ENCODE results near the gene SLC25A27. TPM values are rescaled to one million over a fixed set of nuclear protein-coding genes. Genes with fewer than 3 reads are reported as not detected.

SLC25A27 gene
- total RNA-seq, 1 donor from 2014 or later = 11.7 TPM

DNA sequence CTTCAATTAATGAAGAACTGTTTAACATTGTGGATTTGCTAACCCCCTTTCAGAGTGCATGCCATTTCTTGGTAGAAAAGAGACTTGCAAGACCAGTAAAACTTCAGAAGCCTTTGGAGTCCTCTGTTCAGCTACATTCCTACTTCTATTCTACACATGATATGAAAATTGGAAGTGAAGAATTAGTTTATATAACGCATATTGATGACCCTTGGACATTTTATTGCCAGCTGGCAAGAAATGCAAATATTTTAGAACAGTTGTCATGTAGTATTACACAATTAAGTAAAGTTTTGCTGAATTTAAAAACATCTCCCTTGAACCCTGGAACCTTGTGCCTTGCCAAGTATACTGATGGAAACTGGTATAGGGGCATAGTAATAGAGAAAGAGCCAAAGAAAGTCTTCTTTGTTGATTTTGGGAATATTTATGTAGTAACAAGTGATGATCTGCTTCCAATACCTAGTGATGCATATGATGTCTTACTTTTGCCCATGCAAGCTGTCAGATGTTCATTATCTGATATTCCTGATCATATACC, 38.2 kb downstream of the SLC25A27 start:
- no peaks in the 10 kb centered on the region for H3K36me3 ChIP-seq
- no peak overlapping the region for H3K4me3 ChIP-seq
- no peak for DNase-seq (ENCODE audit: low spot score in 2 of 2)
- no peaks in the 10 kb centered on the region for H3K4me1 ChIP-seq
- H3K27me3 ChIP-seq = no peaks in the 10 kb centered on the region
- H3K27ac ChIP-seq = no peak overlapping the region
- TF ChIP-seq, protein P1, sequence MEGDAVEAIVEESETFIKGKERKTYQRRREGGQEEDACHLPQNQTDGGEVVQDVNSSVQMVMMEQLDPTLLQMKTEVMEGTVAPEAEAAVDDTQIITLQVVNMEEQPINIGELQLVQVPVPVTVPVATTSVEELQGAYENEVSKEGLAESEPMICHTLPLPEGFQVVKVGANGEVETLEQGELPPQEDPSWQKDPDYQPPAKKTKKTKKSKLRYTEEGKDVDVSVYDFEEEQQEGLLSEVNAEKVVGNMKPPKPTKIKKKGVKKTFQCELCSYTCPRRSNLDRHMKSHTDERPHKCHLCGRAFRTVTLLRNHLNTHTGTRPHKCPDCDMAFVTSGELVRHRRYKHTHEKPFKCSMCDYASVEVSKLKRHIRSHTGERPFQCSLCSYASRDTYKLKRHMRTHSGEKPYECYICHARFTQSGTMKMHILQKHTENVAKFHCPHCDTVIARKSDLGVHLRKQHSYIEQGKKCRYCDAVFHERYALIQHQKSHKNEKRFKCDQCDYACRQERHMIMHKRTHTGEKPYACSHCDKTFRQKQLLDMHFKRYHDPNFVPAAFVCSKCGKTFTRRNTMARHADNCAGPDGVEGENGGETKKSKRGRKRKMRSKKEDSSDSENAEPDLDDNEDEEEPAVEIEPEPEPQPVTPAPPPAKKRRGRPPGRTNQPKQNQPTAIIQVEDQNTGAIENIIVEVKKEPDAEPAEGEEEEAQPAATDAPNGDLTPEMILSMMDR (IDR thresholded peaks at IDR 0.05) = no peak
- intact Hi-C loops (cut with DNase I) = no loop called here
- H3K9me3 ChIP-seq = no peaks in the 10 kb centered on the region

DNA sequence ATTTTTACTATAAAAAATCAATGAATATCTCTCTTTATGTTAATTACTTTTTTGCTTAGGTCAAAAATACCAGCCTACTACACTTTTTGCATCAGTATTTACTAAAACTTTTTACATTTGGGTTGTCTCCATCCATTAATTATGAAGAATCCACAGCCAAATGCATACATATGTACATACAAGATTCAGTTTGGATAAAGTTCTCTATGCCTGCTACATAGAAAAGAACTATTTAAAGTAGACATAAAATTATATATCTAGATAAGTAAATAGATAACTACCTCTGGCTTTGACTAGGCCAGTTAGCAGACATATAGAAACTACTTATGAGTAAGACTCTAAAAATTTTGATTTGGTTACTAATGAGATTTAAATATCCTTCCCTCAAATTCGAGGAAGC, 47.2 kb downstream of the SLC25A27 start:
- Histone ChIP-seq H3K36me3 (no peaks in the 10 kb centered on the region), H3K4me1 (no peaks in the 10 kb centered on the region), H3K4me3 (no peak overlapping the region), H3K27me3 (no peaks in the 10 kb centered on the region), H3K27ac (no peak overlapping the region), H3K9me3 (no peaks in the 10 kb centered on the region)
- DNase-seq (ENCODE audit: low spot score in 2 of 2) = no peak
- intact Hi-C loops (cut with DNase I) = no loop called here
- TF ChIP-seq, protein P1 (IDR thresholded peaks at IDR 0.05) = no peak

DNA sequence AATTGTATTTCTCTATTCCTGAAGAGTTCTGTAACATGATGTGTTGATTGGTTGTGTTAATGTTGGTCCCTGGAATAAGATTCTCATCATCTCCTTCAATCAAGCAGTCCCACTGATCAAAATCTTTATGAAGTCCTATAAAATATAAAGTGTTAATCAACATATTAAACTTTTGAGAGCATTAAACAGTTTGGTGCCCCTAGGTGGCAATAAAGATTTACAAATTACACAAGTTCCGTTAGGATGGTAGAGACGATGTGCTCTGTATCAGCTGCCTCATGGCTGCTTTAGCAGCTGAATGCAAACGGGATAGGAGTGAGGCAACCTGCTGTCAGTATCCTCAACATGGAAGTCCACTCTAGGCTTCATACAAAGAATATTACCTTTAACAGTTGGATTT, 51.8 kb downstream of the SLC25A27 start:
- Histone ChIP-seq H3K27ac (no peak overlapping the region), H3K27me3 (no peaks in the 10 kb centered on the region), H3K36me3 (no peaks in the 10 kb centered on the region), H3K4me1 (no peaks in the 10 kb centered on the region), H3K4me3 (no peak overlapping the region), H3K9me3 (no peaks in the 10 kb centered on the region)
- intact Hi-C loops (cut with DNase I) = no loop called here
- TF ChIP-seq, protein P1 (IDR thresholded peaks at IDR 0.05) = peak in 1 of 3 experiments; percentile 8
- DNase-seq (ENCODE audit: low spot score in 2 of 2) = no peak

DNA sequence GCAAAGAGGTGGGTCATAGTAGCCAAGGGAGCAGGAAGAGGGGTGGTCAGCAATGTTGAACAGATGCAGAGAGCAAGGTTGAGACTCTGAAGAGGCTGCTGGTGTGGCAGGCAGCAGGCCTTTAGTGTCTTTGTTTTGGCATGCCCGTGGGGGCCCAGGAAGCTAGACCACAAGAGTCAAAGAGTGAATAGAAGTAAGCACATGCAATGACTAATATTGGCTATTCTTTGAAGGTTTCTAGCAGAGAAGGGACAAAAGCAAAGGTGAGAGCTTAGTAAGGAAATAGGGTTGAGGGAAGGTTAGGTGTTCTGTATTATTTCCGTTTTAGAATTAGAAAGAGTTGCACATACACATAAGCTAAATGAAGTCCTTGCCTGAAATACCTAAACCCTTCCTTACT, 53.7 kb downstream of the SLC25A27 start:
- Histone ChIP-seq H3K9me3 (no peaks in the 10 kb centered on the region), H3K27me3 (no peaks in the 10 kb centered on the region), H3K27ac (no peak overlapping the region), H3K4me1 (no peaks in the 10 kb centered on the region), H3K4me3 (no peak overlapping the region), H3K36me3 (no peaks in the 10 kb centered on the region)
- DNase-seq (ENCODE audit: low spot score in 2 of 2) = no peak
- TF ChIP-seq, protein P1 (IDR thresholded peaks at IDR 0.05) = no peak
- intact Hi-C loops (cut with DNase I) = no loop called here

DNA sequence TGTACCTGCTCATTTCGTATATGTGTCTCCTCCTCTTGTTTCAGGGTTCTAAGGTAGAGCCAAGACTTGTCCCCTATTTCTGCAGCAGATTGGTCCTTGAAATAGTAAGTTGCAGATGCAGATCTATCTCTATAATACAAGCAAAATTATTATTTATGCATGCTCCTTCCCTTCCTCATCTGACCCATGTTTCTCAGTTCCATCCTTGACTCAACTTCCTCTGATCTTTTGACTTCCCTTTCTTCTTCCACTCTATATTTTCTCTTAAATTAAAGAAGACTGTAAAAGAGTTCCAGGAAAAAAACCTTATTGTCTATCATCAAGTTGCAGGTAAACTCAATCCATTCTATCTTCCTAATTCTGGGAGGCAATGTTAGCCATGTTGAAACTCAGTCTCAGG, 58.7 kb downstream of the SLC25A27 start:
- intact Hi-C loops (cut with DNase I) = no loop called here
- Histone ChIP-seq H3K27ac (no peak overlapping the region), H3K9me3 (no peaks in the 10 kb centered on the region), H3K4me1 (no peaks in the 10 kb centered on the region), H3K27me3 (no peaks in the 10 kb centered on the region), H3K36me3 (no peaks in the 10 kb centered on the region), H3K4me3 (no peak overlapping the region)
- DNase-seq (ENCODE audit: low spot score in 2 of 2) = no peak
- TF ChIP-seq, protein P1 (IDR thresholded peaks at IDR 0.05) = no peak

DNA sequence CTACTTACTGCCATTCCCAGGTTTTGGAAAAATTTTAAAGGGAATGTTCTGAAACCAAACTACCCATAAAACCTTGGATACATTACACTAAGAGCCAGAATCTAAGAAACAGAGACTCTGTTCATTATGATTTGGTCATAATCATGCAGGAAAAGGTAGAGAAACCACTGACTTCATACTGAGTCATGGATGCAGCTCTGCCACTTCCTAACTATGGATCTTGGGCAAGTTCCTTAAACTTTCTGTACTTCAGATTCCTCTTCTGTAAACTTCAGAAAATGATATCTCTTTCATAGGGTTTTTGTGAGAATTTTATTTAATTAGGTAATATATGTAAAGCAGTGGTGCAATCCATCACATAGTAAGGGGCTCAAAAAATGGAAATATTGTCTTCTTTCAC, 62.4 kb downstream of the SLC25A27 start:
- H3K27ac ChIP-seq = no peak overlapping the region
- no peak overlapping the region for H3K4me3 ChIP-seq
- no peaks in the 10 kb centered on the region for H3K4me1 ChIP-seq
- H3K36me3 ChIP-seq = no peaks in the 10 kb centered on the region
- TF ChIP-seq, protein P1 (IDR thresholded peaks at IDR 0.05) = no peak
- H3K9me3 ChIP-seq = no peaks in the 10 kb centered on the region
- DNase-seq (ENCODE audit: low spot score in 2 of 2) = no peak
- H3K27me3 ChIP-seq = no peaks in the 10 kb centered on the region
- intact Hi-C loops (cut with DNase I) = no loop called here
